Uterus (tissue), 4 donors: Measurements from ENCODE around the gene KRT3. TPM values are rescaled to one million over a fixed set of nuclear protein-coding genes. Genes with fewer than 3 reads are reported as not detected.

Experiments used
- DNase-seq, 2 donors: peaks; one replicate each; pipeline ENCODE4 v3.0.0-alpha.2; 2019 to 2020
- H3K27ac ChIP-seq, 2 donors: fragments of 200-600 bp; sonication (generic); 1 replicate in 1 of 2; 2 replicates in 1 of 2; pipeline ENCODE4 v1.5.1; 2016 to 2018
- H3K27me3 ChIP-seq, 2 donors: fragments of 200-600 bp; sonication (generic); one replicate each; pipeline ENCODE4 v1.5.1; 2018 to 2019; ENCODE audit warnings: control low read depth in 1 of 2
- H3K36me3 ChIP-seq, 2 donors: fragments of 200-600 bp; sonication (generic); one replicate each; pipeline ENCODE4 v1.5.1; 2019; ENCODE audit warnings: control low read depth in 1 of 2
- H3K4me1 ChIP-seq, 2 donors: fragments of 200-600 bp; sonication (generic); one replicate each; pipeline ENCODE4 v1.5.1; 2018 to 2019; ENCODE audit warnings: control low read depth in 1 of 2
- H3K4me3 ChIP-seq, 2 donors: fragments of 200-600 bp; sonication (generic); 1 replicate in 1 of 2; 2 replicates in 1 of 2; pipeline ENCODE4 v1.5.1; 2018 to 2019; ENCODE audit warnings: mild to moderate bottlenecking in 1 of 2
- H3K9me3 ChIP-seq, 2 donors: fragments of 200-600 bp; sonication (generic); one replicate each; pipeline ENCODE4 v1.5.1; 2019; ENCODE audit warnings: control low read depth in 1 of 2
- CTCF ChIP-seq, 4 experiments: fragments of 200-600 bp in 2 of 4; fragments of 450-650 bp in 2 of 4; sonication (generic) in 2 of 4; IDR thresholded peaks; one replicate each; pipeline ENCODE4 v1.5.1; 2016 to 2019; ENCODE audit warnings: antibody characterized with exemption in 4 of 4, mild to moderate bottlenecking in 2 of 4, moderate library complexity in 1 of 4
- POLR2A ChIP-seq, 2 donors: fragments of 450-650 bp; IDR thresholded peaks; one replicate each; pipeline ENCODE4 v1.6.1; 2016; ENCODE audit warnings: antibody characterized with exemption in 2 of 2, mild to moderate bottlenecking in 1 of 2, moderate library complexity in 1 of 2
- intact Hi-C: fragments of 100-400 bp; cut with DNase I; formaldehyde crosslinking; loops from one replicate; pipeline ENCODE4 v1.15.1; 2023; ENCODE audit warnings: low total_unique reads
- total RNA-seq, 4 donors: library from RNA; depleted of rRNA in 3 of 4; stranded (reverse); fragments of >200 nt in 3 of 4; gene quantifications; one replicate each; pipeline versions ENCODE4 v1.1.0 to v1.2.4, GENCODE V29; 2014 to 2023
- donor health status: DM: yes; HTN: yes; CAD: no.

The KRT3 gene
- total RNA-seq, 4 donors from 2014 or later: not detected

DNA sequence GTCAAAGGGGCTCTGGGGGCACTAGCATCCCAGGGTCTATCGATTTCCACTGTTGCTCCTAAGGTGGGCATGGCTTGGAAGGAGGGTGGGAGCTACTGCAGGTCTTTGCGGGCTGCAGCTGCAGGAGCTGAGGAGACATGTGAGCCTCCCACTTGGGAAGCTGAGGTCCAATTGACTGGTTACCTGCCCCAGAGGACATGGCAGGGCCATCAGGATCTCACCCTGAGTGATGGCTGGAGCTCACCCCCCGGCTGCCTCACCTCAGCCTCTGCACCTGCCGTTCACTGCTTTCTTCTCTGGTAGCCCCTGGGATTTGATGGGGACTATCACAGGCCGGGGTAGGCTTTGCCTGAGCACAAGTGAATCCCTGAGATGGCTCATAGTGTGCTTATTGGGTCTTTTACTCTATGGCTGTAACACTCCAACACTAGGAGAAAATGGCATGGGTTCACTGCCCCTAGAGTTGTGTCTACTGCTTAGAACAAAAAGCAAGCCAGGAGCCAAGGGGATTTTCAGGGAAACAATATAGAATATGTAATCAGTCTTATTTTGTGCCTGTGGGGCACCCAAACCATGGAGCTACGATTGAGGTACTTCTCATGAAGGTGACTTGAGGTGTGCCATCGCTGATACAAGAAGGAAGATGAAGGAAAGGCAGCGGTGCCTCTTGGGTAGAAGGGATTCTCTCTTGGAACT is 21.2 kb upstream of the KRT3 start:
- H3K27ac ChIP-seq: no peak overlapping the region
- no peaks in the 10 kb centered on the region for H3K27me3 ChIP-seq
- TF ChIP-seq CTCF (IDR thresholded peaks at IDR 0.05) (no peak), POLR2A (IDR thresholded peaks at IDR 0.05) (no peak)
- DNase-seq: no peak
- H3K4me3 ChIP-seq: no peak overlapping the region
- H3K9me3 ChIP-seq: no peaks in the 10 kb centered on the region
- H3K4me1 ChIP-seq: no peaks in the 10 kb centered on the region
- intact Hi-C loops: no loop called here
- H3K36me3 ChIP-seq: no peaks in the 10 kb centered on the region

DNA sequence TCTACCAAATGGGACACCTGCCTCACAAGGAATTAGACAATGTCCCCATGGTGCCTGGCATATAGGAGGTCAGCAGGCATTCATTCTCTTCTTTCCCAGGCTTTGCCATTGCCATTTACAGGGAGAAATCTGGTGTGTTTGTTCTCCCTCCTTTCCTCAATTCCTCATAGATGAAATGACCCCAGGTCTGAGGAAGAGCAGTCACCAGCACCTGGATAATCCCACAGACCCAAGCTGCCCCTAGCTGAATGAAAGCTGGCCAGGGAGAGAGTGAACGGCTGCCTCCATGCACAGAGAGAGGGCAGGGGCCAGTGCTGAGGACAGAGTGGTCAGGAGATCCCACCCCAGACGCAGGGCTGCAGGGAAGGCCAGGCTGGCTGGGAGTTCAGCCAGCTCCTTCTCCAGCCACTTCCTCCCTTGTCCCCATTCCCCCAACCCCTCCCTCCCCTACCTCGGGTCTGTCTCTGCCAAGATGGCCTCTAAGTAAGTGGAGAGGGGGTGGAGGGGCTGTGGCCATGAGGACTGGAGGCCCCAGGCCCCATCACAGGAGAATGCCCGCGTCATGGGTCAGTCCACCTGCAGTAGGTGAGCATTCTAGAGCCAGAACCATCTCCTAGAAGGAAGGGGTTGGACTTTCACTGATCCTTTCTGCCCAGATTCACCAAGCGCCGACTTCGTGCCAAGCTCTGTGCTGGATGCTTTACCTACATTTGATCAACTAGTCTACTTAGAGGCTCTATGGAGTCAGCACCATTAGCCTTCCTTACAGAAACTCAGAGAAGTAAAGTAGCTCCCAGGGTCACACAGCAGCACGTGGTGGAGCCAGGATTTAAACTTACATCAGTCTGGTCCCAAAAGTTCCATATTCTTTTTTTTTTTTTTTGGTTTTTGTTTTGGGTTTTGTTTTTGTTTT is 20.0 kb upstream of the KRT3 start:
- TF ChIP-seq POLR2A (IDR thresholded peaks at IDR 0.05): no peak
- TF ChIP-seq CTCF (IDR thresholded peaks at IDR 0.05): no peak
- no peak overlapping the region for H3K27ac ChIP-seq
- DNase-seq: no peak
- H3K4me3 ChIP-seq: no peak overlapping the region
- intact Hi-C loops: no loop called here
- H3K36me3 ChIP-seq: no peaks in the 10 kb centered on the region
- H3K27me3 ChIP-seq: no peaks in the 10 kb centered on the region
- H3K9me3 ChIP-seq: no peaks in the 10 kb centered on the region
- H3K4me1 ChIP-seq: no peaks in the 10 kb centered on the region

GRCh38 chr12:52815161-52815560 is 19.2 kb upstream of the KRT3 start:
- H3K27ac ChIP-seq: no peak overlapping the region
- TF ChIP-seq POLR2A (IDR thresholded peaks at IDR 0.05): no peak
- intact Hi-C loops: no loop called here
- no peaks in the 10 kb centered on the region for H3K36me3 ChIP-seq
- H3K4me1 ChIP-seq: no peaks in the 10 kb centered on the region
- no peaks in the 10 kb centered on the region for H3K9me3 ChIP-seq
- no peak for DNase-seq
- H3K4me3 ChIP-seq: no peak overlapping the region
- H3K27me3 ChIP-seq: no peaks in the 10 kb centered on the region

GRCh38 chr12:52814710-52815155 is 18.8 kb upstream of the KRT3 start:
- DNase-seq: no peak
- intact Hi-C loops: no loop called here
- Histone ChIP-seq H3K9me3 (no peaks in the 10 kb centered on the region), H3K27ac (no peak overlapping the region), H3K4me1 (no peaks in the 10 kb centered on the region), H3K36me3 (no peaks in the 10 kb centered on the region), H3K27me3 (no peaks in the 10 kb centered on the region), H3K4me3 (no peak overlapping the region)
- TF ChIP-seq CTCF (IDR thresholded peaks at IDR 0.05): no peak
- TF ChIP-seq POLR2A (IDR thresholded peaks at IDR 0.05): no peak

DNA sequence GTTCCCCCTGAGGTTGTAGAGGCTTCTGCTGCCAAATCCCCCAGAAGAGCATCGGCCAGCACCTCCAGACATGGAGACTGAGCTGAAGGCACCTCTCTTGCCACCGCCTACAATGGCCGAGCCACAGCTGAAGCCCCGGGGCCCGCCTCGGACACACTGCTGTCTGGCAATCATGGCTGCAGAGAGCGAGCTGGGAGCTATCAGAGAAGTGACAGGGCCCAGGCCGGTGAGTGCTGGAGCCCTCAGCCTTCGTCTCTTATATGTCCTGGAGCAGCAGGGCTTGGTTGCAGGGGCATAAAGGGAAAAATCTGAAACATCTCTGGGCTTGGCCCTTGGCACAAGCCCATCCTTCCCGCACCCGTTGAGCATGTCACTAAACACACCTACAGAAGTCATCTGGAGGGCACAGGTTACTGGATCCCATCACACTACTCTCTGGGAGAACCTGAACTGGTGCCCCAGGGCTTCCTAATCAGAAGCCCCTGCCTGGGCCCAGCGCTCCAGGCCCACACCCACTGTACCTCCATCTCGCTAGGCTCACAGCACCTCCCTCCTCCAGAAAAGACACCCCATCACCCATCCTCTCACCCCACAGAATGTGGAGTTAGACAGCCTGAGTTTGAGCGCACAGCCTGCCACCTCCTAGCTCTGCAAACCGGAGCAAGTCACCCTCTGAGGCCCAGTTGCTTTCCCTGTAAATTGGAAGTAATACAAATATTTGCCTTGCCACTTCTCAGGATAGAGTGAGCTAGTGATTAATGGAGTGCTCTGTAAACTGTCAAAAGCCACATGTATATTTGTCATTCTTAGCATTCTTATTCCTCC is 18.2 kb upstream of the KRT3 start, which contains the start of gene KRT4:
Gene KRT4, minus strand, starts transcription at position 232 of the 825 bp plus-strand sequence. Its CDS starts 58 bp downstream, at position 174.
- Histone ChIP-seq H3K4me1 (no peaks in the 10 kb centered on the region), H3K27ac (no peak within 1 kb of the TSS), H3K4me3 (no peak within 1 kb of the TSS), H3K27me3 (no peaks in the 10 kb centered on the region), H3K36me3 (no peaks in the 10 kb centered on the region), H3K9me3 (no peaks in the 10 kb centered on the region)
- intact Hi-C loops: no loop called here
- DNase-seq: no peak
- TF ChIP-seq POLR2A (IDR thresholded peaks at IDR 0.05) (no peak), CTCF (IDR thresholded peaks at IDR 0.05) (no peak)
